ENCODE measurements around the gene GAPDHS. TPM values are rescaled to one million over a fixed set of nuclear protein-coding genes. Genes with fewer than 3 reads are reported as not detected.

Gene GAPDHS
- total RNA-seq, 1 experiment from 2014 or later: not detected

DNA sequence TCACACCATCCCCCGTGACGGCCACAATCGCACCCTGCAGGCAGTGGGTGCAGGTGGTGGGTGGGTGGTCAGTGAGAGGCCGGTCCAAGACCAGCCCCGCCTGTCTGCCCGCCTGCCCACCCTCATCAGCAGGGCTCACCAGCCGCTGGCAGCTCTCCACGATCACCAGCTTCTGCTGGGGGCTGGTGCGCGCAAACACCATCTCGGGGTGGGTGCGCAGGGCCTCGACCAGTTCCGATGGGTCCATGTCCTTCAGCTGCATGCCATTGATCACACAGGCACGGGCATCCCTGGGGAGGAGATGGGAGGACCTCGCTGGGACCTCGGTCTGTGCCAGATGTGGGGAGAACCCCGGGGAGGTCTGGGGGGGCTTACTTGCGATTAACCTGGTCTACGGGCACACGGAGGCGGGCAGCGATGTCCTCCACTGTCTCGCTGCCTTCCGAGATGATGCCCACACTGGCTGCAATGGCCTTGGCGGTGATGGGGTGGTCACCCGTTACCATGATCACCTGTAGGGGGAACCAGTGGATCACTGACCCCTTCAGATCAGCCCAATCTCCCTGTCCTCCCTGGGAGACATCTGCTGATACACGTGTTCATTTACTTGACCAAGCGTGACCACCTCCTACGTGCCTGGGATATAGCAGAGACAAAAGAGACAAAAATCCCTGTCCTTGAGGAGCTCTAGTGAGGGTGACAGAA lies 22.2 kb downstream of the GAPDHS start:
- peak; percentile 55 for ATAC-seq
- Histone ChIP-seq H3K27ac (ENCODE audit: low read depth, low read length) (no peak overlapping the region), H3K4me1 (ENCODE audit: control insufficient read depth in 1 of 2, insufficient read depth in 2 of 2, low read length in 2 of 2) (peaks cover 0 to 12% of the 10 kb centered on the region in 2 experiments; a peak in 2 of 4 replicates), H3K9ac (ENCODE audit: low read length) (no peak overlapping the region), H3K36me3 (ENCODE audit: control insufficient read depth in 1 of 2, insufficient read depth in 2 of 2, low read length in 2 of 2) (no peaks in the 10 kb centered on the region), H3K4me2 (ENCODE audit: low read length) (no peak overlapping the region), H3K4me3 (replicated peaks in 1 of 2; ENCODE audit: low read depth in 1 of 2, low read length in 2 of 2) (no peak overlapping the region), H2AFZ (ENCODE audit: low read depth, low read length, poor library complexity, severe bottlenecking) (peak overlapping the region; percentile 61), H4K20me1 (ENCODE audit: insufficient read depth) (no peaks in the 10 kb centered on the region), H3K79me2 (ENCODE audit: insufficient read depth, low read length) (no peaks in the 10 kb centered on the region), H3K9me3 (ENCODE audit: control insufficient read depth in 1 of 2, insufficient read depth in 1 of 2, low read depth in 1 of 2, low read length in 2 of 2) (no peaks in the 10 kb centered on the region), H3K9me2 (ENCODE audit: insufficient read depth) (no peaks in the 10 kb centered on the region), H3K27me3 (ENCODE audit: insufficient read depth, low read length) (no peaks in the 10 kb centered on the region)
- ChIA-PET POLR2A (interaction anchor here (0.9 kb wide), 1 partner anchor 45 kb away, joined by 3 read pairs; no protein-coding TSS in a partner anchor), RAD21 (ENCODE audit: low non-redundant PET in 1 of 2, low total read pairs in 2 of 2, uncharacterized antibody in 2 of 2, unreplicated experiment in 2 of 2) (no interaction called here), CTCF (interaction anchor here (1.0 to 1.2 kb wide), 2 partner anchors 37 to 157 kb away, joined by 3 read pairs; no protein-coding TSS in a partner anchor)
- DNase-seq (ENCODE audit: low read depth, low spot score): peak; percentile 40
- intact Hi-C loops (cut with micrococcal nuclease): no loop called here
- no peak for TF ChIP-seq EGR1 (IDR thresholded peaks at IDR 0.05; ENCODE audit: low read depth)
- no peak for TF ChIP-seq CBX3 (IDR thresholded peaks at IDR 0.05; ENCODE audit: low read depth)
- no peak for TF ChIP-seq POLR2AphosphoS5 (IDR thresholded peaks at IDR 0.05; ENCODE audit: low read depth, low read length)
- TF ChIP-seq EZH2 (IDR thresholded peaks at IDR 0.05): no peak
- TF ChIP-seq, protein P1, sequence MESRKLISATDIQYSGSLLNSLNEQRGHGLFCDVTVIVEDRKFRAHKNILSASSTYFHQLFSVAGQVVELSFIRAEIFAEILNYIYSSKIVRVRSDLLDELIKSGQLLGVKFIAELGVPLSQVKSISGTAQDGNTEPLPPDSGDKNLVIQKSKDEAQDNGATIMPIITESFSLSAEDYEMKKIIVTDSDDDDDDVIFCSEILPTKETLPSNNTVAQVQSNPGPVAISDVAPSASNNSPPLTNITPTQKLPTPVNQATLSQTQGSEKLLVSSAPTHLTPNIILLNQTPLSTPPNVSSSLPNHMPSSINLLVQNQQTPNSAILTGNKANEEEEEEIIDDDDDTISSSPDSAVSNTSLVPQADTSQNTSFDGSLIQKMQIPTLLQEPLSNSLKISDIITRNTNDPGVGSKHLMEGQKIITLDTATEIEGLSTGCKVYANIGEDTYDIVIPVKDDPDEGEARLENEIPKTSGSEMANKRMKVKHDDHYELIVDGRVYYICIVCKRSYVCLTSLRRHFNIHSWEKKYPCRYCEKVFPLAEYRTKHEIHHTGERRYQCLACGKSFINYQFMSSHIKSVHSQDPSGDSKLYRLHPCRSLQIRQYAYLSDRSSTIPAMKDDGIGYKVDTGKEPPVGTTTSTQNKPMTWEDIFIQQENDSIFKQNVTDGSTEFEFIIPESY (IDR thresholded peaks at IDR 0.05; ENCODE audit: extremely low read depth, insufficient replicate concordance, low read length): no peak
- no peak for TF ChIP-seq ZFX (IDR thresholded peaks at IDR 0.05)
- TF ChIP-seq SRF (IDR thresholded peaks at IDR 0.05; ENCODE audit: low read depth): no peak
- TF ChIP-seq YY1 (IDR thresholded peaks at IDR 0.05; ENCODE audit: extremely low read depth, insufficient replicate concordance, low read depth, low read length): no peak
- no peak for TF ChIP-seq POLR2A (IDR thresholded peaks at IDR 0.05; ENCODE audit: borderline replicate concordance, extremely low read depth, insufficient read depth, insufficient read length)
- peak; percentile 18; the same call in 1 of the 2 replicates for TF ChIP-seq MAX (IDR thresholded peaks at IDR 0.05)
- peak; percentile 72 for TF ChIP-seq RAD21 (IDR thresholded peaks at IDR 0.05; ENCODE audit: low read depth)
- TF ChIP-seq CEBPB (IDR thresholded peaks at IDR 0.05; ENCODE audit: low read depth): no peak
- no peak for TF ChIP-seq ZNF274 (IDR thresholded peaks at IDR 0.05; ENCODE audit: low read depth, low read length)
- no peak for TF ChIP-seq SIN3A (IDR thresholded peaks at IDR 0.05; ENCODE audit: low read depth)
- TF ChIP-seq CTCF (IDR thresholded peaks at IDR 0.05 in 2 of 3, conservative IDR thresholded peaks at IDR 0.05 in 1 of 3; ENCODE audit: borderline replicate concordance in 1 of 3, insufficient read depth in 1 of 3, low read depth in 2 of 3, low read length in 2 of 3): peak; percentile 30 to 55 (median 53)
- no peak for TF ChIP-seq ELF1 (IDR thresholded peaks at IDR 0.05; ENCODE audit: borderline replicate concordance, low read depth)
- TF ChIP-seq REST (IDR thresholded peaks at IDR 0.05; ENCODE audit: low read depth): no peak
- TF ChIP-seq FOSL1 (IDR thresholded peaks at IDR 0.05; ENCODE audit: low read depth): no peak
- TF ChIP-seq SP1 (IDR thresholded peaks at IDR 0.05; ENCODE audit: low read depth): no peak
- BruUV-seq (replicated peaks): no TSS peak
